GM18951 (cell line): Measurements from ENCODE around the gene MTERF1.
"Not testable (repeated sequence)": the region's sequence is repeated elsewhere in the genome, so short reads cannot be mapped to it uniquely, and the experiment has no call there.

Experiments
- POLR2A ChIP-seq: IDR thresholded peaks from 4 replicates; pipeline ENCODE4 v1.6.1; 2011; ENCODE audit warnings: mild to moderate bottlenecking; ENCODE audit not compliant: insufficient read length, insufficient read depth; ENCODE audit errors: extremely low read depth
- in situ Hi-C: fragments of 300-500 bp; cut with MboI; formaldehyde crosslinking; loops from one replicate; pipeline ENCODE4 v1.12.0; 2022; ENCODE audit warnings: low sequenced_read_pairs, mixed read lengths, inconsistent platforms; ENCODE audit not compliant: unreplicated experiment

MTERF1 gene

GRCh38 chr7:91880413-91881241 lies at the start of gene MTERF1:
TSS of gene MTERF1 (minus strand) at chr7:91880702. CDS start at chr7:91880083, 619 bp downstream.
- in situ Hi-C loops: no loop called here
- TF ChIP-seq POLR2A: peak; percentile 79

GRCh38 chr7:91929463-91929862 lies 49.0 kb upstream of the MTERF1 start:
- TF ChIP-seq POLR2A: no peak
- in situ Hi-C loops: no loop called here

- TF ChIP-seq POLR2A: no peak
Observed at GRCh38 chr7:91927912-91928311, 47.4 kb upstream of the MTERF1 start.

GRCh38 chr7:91922857-91923256 lies 42.4 kb upstream of the MTERF1 start:
- in situ Hi-C loops: no loop called here
- TF ChIP-seq POLR2A: no peak

More at GRCh38 chr7:91927912-91928311, 47.4 kb upstream of the MTERF1 start:
- in situ Hi-C loops: no loop called here

- in situ Hi-C loops: no loop called here
- no peak for TF ChIP-seq POLR2A
Observed at GRCh38 chr7:91918356-91918755, 37.9 kb upstream of the MTERF1 start.

- in situ Hi-C loops: no loop called here
- TF ChIP-seq POLR2A: no peak
Observed at GRCh38 chr7:91916051-91916440, 35.5 kb upstream of the MTERF1 start.

- in situ Hi-C loops: no loop called here
- no peak for TF ChIP-seq POLR2A
Observed at GRCh38 chr7:91915401-91916050, 35.0 kb upstream of the MTERF1 start.

- in situ Hi-C loops: no loop called here
Observed at GRCh38 chr7:91913612-91914011, 33.1 kb upstream of the MTERF1 start.

GRCh38 chr7:91912494-91912893 lies 32.0 kb upstream of the MTERF1 start:
- no peak for TF ChIP-seq POLR2A
- in situ Hi-C loops: no loop called here

More at GRCh38 chr7:91913612-91914011, 33.1 kb upstream of the MTERF1 start:
- no peak for TF ChIP-seq POLR2A

GRCh38 chr7:91911121-91911520 lies 30.6 kb upstream of the MTERF1 start:
- TF ChIP-seq POLR2A: no peak
- in situ Hi-C loops: no loop called here

GRCh38 chr7:91910171-91910570 lies 29.7 kb upstream of the MTERF1 start:
- no peak for TF ChIP-seq POLR2A
- in situ Hi-C loops: no loop called here

GRCh38 chr7:91899563-91899962 lies 19.1 kb upstream of the MTERF1 start:
- in situ Hi-C loops: no loop called here
- TF ChIP-seq POLR2A: no peak

- no peak for TF ChIP-seq POLR2A
- in situ Hi-C loops: no loop called here
Observed at GRCh38 chr7:91898240-91898992, 17.9 kb upstream of the MTERF1 start.

- in situ Hi-C loops: no loop called here
- no peak for TF ChIP-seq POLR2A
Observed at GRCh38 chr7:91894781-91895480, 14.4 kb upstream of the MTERF1 start.

GRCh38 chr7:91893699-91894098 lies 13.2 kb upstream of the MTERF1 start:
- in situ Hi-C loops: not testable (repeated sequence)
